SIG-M5 (cell line): ENCODE results near the gene APOBEC3F.
"Not testable (repeated sequence)": the region's sequence is repeated elsewhere in the genome, so short reads cannot be mapped to it uniquely, and the experiment has no call there.

ENCODE experiments used
- DNase-seq: peaks from one replicate; lab custom pipeline; 2025; lab: John Stamatoyannopoulos, UW

Gene APOBEC3F

DNA sequence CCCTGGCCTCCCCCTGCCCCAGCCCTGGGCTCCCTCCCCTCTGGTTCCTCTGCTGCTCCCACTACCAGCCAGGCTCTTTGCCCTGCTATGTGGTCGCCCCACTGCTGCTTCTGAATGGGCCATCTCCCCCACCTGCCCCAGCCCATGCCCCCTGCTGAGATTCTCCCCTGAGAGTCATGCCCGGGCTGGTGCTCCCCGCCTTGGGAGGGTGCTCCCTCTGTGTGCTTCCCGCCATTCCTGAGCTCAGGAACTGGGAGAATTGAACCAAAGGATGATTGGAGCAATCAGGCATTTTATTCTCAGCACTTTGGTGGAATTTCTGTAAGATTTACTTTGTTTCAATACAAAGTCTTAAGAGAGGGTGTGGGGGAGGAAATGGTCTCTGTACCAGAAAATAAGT, 12.9 kb upstream of the APOBEC3F start:
- DNase-seq = no peak

- no peak for DNase-seq
These were observed 12.4 kb upstream of the APOBEC3F start for GRCh38 chr22:39028281-39028680.

DNA sequence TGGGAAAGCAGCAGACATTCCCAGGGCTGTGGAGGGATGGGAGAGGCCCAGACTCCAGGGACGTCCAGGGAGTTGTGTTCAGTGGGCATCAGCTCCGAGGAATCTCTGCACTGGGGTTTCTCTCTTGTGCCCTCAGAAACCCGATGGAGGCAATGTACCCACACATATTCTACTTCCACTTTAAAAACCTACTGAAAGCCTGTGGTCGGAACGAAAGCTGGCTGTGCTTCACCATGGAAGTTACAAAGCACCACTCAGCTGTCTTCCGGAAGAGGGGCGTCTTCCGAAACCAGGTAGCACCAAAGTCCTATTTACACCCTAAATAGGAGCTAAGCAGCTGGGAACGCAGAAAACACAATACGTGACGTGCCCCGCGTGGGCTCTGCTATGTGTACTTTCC, 11.4 kb upstream of the APOBEC3F start:
- DNase-seq = no peak

DNA sequence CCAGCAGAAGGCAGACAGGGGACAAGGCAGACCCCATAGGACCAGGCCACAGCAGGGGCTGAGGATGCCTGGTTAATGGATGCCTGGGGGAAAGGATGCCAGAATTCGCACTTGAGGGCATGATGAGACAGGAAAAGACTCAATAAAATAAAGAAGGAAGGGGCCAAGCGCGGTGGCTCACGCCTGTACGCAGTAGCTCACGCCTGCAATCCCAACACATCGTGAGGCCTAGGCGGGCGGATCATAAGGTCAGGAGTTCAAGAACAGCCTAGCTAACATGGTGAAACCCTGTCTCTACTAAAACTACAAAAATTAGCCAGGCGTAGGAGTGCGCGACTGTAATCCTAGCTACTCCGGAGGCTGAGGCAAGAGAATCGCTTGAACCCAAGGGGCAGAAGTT, 10.0 kb upstream of the APOBEC3F start:
- no peak for DNase-seq

DNA sequence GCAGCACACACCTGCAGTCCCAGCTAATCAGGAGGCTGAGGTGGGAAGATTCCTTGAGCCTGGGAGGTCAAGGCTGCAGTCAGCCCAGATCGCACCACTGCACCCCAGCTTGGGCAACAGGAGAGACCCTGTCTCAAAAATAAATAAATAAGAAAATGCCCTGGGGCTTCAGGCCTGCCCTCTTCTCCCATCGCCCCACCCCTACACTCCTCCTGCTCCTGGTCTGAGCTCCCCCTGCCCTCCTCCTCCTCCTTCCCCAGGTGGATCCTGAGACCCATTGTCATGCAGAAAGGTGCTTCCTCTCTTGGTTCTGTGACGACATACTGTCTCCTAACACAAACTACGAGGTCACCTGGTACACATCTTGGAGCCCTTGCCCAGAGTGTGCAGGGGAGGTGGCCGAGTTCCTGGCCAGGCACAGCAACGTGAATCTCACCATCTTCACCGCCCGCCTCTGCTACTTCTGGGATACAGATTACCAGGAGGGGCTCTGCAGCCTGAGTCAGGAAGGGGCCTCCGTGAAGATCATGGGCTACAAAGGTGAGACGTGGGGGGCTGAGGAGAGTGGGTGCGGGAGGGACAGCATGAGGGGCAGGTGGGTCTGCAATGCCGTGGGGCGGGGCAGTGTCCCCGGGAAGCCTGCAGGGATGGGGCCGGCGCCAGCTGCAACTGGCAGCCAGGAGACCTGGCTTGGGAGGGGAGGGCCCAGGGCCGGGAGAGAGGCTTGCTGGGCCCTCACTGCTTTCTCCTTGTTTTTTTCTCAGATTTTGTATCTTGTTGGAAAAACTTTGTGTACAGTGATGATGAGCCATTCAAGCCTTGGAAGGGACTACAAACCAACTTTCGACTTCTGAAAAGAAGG, 9.0 kb upstream of the APOBEC3F start:
- not testable (repeated sequence) for DNase-seq

DNA sequence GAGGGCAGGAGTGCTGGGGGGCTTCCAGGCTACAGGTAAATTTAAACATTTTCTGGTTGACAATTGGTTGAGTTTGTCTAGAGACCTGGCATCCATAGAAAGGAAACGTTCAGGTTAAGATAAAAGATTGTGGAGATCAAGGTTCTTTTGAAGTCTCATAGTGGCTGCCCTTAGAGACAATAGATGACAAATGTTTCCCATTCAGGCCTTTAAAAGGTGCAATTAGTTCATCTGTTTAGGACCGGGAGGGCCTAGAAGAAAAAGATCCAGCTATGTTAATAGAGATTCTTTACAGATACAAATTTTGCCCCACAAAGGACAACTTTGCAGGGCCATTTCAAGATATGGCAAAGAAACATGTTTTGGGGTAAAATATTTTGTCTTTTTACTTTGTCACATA, 3.6 kb upstream of the APOBEC3F start:
- DNase-seq = not testable (repeated sequence)

- no peak for DNase-seq
These were observed 1.1 kb upstream of the APOBEC3F start for GRCh38 chr22:39039306-39040126.

DNA sequence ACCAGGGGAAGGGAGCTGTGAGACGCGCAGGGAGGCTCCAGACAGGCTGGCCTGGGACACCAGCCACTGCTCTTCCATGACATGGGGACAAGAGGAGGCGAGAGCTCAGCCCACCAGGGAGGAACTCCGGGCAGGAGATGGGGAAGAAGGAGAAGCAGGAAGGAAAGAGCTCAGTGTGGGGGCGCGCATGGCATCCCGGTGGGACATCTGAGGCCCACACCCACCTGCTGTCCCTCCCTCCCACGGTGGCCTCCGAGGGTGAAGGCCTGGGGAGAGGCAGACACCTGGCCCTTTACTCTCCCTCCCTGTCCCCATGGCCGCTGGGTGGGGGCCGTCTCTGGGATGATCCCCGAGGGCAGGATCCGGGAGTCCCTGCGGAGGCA, 518 bp upstream of the APOBEC3F start:
- not testable (repeated sequence) for DNase-seq

- DNase-seq = no peak
These were observed 1.2 kb downstream of the APOBEC3F start for GRCh38 chr22:39041908-39042307.

GRCh38 chr22:39043063-39043462, 2.4 kb downstream of the APOBEC3F start:
- DNase-seq = not testable (repeated sequence)

DNA sequence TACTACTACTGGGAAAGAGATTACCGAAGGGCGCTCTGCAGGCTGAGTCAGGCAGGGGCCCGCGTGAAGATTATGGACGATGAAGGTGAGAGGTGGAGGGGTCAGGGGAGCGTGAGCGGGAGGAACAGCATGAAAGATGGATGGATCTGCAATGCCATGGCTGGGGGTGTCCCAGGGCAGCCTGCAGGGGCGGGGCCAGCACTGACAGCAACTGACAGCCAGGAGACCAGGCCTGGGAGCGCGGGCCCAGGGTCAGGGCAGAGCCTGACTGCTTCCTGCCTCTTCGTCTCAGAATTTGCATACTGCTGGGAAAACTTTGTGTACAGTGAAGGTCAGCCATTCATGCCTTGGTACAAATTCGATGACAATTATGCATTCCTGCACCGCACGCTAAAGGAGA, 4.5 kb downstream of the APOBEC3F start:
- not testable (repeated sequence) for DNase-seq

DNA sequence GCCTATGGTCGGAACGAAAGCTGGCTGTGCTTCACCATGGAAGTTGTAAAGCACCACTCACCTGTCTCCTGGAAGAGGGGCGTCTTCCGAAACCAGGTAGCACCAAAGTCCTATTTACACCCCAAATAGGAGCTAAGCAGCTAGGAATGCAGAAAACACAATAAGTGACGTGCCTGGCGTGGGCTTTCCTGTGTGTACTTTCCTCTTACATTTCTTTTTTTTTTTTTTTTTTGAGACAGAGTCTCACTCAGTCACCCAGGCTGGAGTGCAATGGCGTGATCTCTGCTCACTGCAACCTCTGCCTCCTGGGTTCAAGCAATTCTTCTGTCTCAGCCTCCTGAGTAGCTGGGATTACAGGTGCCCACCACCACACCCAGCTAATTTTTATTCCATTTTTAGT, 8.8 kb downstream of the APOBEC3F start:
- not testable (repeated sequence) for DNase-seq

GRCh38 chr22:39051844-39052495, 11.3 kb downstream of the APOBEC3F start:
- not testable (repeated sequence) for DNase-seq

- DNase-seq = no peak
These were observed 15.0 kb downstream of the APOBEC3F start for GRCh38 chr22:39055658-39056057.

- DNase-seq = not testable (repeated sequence)
These were observed 20.6 kb downstream of the APOBEC3F start for GRCh38 chr22:39061290-39061689.

GRCh38 chr22:39061951-39062350, 21.3 kb downstream of the APOBEC3F start:
- DNase-seq = not testable (repeated sequence)

DNA sequence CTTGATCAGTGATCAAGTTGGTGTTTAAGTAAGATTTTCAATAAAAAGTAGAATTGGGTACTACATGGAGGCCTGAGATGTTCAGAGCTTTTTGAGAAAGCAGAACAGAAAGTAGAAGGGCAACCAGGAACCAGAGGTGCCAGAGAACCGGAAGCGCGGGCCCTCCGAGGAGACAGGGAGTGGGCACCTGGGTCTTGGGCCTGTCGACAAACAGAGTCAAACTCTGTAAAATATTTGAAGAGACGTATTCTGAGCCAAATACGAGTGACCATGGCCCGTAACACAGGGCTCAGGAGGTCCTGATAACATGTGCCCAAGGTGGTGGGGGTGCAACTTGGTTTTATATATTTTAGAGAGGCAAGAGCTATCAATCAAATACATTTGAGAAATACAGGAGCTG, 23.2 kb downstream of the APOBEC3F start:
- not testable (repeated sequence) for DNase-seq

DNA sequence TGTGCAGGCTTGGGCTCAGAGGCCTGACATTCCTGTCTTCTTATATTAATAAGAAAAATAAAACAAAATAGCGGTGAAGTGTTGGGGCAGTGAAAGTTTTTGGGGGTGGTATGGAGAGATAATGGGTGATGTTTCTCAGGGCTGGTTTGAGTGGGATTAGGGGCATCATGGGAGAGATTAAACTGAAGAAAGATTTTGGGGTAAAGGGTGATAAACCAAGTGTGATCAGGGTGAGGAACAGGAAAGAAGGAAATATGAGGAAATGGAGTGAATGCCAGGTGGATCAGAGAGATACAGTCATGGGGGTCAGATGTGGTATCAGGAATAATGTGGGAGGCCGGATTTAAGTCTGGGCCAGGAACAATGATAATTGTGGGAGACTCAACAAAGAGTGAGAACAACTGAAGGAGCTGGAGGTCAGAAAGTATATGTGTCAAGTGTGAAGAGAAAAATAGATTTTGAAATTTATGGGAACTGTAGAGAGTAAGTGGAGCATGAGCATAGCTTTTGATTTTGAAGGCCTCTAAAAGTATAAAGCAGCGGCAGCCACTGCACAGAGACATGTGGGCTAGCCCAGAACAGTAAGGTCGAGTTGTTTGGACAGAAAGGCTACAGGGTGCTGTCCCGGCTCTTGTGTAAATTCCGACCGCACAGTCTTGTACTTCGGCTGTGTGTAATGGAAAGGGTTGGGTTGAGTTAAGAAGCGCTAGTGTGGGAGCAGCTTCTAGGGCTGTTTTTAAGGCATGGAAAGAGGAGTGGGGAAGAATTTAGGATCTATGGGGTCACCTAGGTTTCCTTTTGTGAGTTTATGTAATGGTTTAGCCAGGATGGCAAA, 26.0 kb downstream of the APOBEC3F start:
- DNase-seq = not testable (repeated sequence)

GRCh38 chr22:39068033-39068785, 27.5 kb downstream of the APOBEC3F start:
- no peak for DNase-seq

GRCh38 chr22:39070186-39070585, 29.5 kb downstream of the APOBEC3F start:
- no peak for DNase-seq

DNA sequence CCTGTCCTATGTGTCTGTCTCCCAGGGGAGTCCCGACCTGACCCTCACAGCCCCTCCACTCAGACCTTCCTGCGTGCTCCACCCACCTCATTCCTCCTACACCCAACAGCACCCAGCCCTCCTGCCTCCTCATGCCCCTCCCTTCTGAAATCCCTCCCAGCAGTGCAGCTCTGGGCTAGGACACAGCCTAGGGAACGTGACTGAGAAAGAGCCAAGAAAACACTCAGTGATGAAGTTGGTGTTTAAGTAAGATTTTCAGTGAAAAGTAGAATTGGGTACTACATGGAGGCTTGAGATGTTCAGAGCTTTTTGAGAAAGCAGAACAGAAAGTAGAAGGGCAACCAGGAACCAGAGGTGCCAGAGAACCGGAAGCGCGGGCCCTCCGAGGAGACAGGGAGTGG, 31.9 kb downstream of the APOBEC3F start:
- DNase-seq = not testable (repeated sequence)
